Uterus (tissue), 4 donors: ENCODE results near the gene SYNJ2. TPM values are rescaled to one million over a fixed set of nuclear protein-coding genes. Genes with fewer than 3 reads are reported as not detected.

ENCODE experiments used
- DNase-seq, 2 donors: peaks; one replicate each; pipeline ENCODE4 v3.0.0-alpha.2; 2019 to 2020
- H3K27ac ChIP-seq, 2 donors: fragments of 200-600 bp; sonication (generic); 1 replicate in 1 of 2; 2 replicates in 1 of 2; pipeline ENCODE4 v1.5.1; 2016 to 2018
- H3K27me3 ChIP-seq, 2 donors: fragments of 200-600 bp; sonication (generic); one replicate each; pipeline ENCODE4 v1.5.1; 2018 to 2019; ENCODE audit warnings: control low read depth in 1 of 2
- H3K36me3 ChIP-seq, 2 donors: fragments of 200-600 bp; sonication (generic); one replicate each; pipeline ENCODE4 v1.5.1; 2019; ENCODE audit warnings: control low read depth in 1 of 2
- H3K4me1 ChIP-seq, 2 donors: fragments of 200-600 bp; sonication (generic); one replicate each; pipeline ENCODE4 v1.5.1; 2018 to 2019; ENCODE audit warnings: control low read depth in 1 of 2
- H3K4me3 ChIP-seq, 2 donors: fragments of 200-600 bp; sonication (generic); 1 replicate in 1 of 2; 2 replicates in 1 of 2; pipeline ENCODE4 v1.5.1; 2018 to 2019; ENCODE audit warnings: mild to moderate bottlenecking in 1 of 2
- H3K9me3 ChIP-seq, 2 donors: fragments of 200-600 bp; sonication (generic); one replicate each; pipeline ENCODE4 v1.5.1; 2019; ENCODE audit warnings: control low read depth in 1 of 2
- POLR2A ChIP-seq, 2 donors: fragments of 450-650 bp; IDR thresholded peaks; one replicate each; pipeline ENCODE4 v1.6.1; 2016; ENCODE audit warnings: antibody characterized with exemption in 2 of 2, mild to moderate bottlenecking in 1 of 2, moderate library complexity in 1 of 2
- intact Hi-C: fragments of 100-400 bp; cut with DNase I; formaldehyde crosslinking; loops from one replicate; pipeline ENCODE4 v1.15.1; 2023; ENCODE audit warnings: low total_unique reads
- total RNA-seq, 4 donors: library from RNA; depleted of rRNA in 3 of 4; stranded (reverse); fragments of >200 nt in 3 of 4; gene quantifications; one replicate each; pipeline versions ENCODE4 v1.1.0 to v1.2.4, GENCODE V29; 2014 to 2023
- TF ChIP-seq, protein P1 (sequence below), 4 experiments: fragments of 200-600 bp in 2 of 4; fragments of 450-650 bp in 2 of 4; sonication (generic) in 2 of 4; IDR thresholded peaks; one replicate each; pipeline ENCODE4 v1.5.1; 2016 to 2019; ENCODE audit warnings: antibody characterized with exemption in 4 of 4, mild to moderate bottlenecking in 2 of 4, moderate library complexity in 1 of 4
- donor health status: DM: yes; HTN: yes; CAD: no.

SYNJ2 gene
- total RNA-seq, 4 donors from 2014 or later = 9.5 to 32.2 (median 13.5) TPM

DNA sequence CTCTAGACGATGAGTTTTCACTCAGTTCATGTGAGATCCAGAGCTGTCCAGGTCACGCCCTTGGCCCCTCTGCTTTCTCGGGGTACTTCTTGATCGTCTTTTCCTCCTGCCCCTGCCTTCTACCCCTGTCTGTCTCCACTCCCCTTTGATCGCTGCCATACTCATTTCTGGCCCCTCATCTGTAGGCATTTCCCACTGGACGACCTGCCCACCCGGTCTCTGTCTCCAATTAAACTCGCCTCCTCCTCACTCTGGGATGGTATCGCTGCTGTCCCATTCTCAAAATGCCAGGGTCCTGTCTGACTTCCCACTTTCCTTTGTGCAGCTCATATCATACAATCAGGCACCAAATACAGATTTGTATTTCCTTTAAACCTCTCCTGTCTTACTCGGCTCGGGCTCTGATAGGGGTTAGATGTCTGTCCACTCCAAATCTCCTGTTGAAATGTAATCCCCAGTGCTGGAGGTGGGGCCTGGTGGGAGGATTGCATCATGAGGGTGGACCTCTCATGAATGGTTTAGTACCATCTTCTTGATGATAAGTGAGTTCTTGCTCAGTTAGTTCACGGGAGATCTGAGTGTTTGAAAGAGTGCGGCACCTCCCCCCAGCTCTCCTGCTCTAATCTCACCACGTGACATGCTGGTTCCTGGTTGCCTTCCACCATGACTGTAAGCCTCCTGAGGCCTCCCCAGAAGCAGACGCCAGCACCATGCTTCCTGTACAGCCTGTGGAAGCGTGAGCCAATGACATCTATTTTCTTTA lies 3.5 kb upstream of the SYNJ2 start:
- Histone ChIP-seq H3K9me3 (no peaks in the 10 kb centered on the region), H3K27me3 (no peaks in the 10 kb centered on the region), H3K4me3 (no peak overlapping the region), H3K4me1 (no peaks in the 10 kb centered on the region), H3K36me3 (no peaks in the 10 kb centered on the region), H3K27ac (peak overlapping the region in 1 of 2 donors; percentile 16)
- DNase-seq = no peak
- intact Hi-C loops = loop anchor here (10.0 kb wide), 1 partner anchor 87 kb away; no protein-coding TSS in a partner anchor
- TF ChIP-seq, protein P1, sequence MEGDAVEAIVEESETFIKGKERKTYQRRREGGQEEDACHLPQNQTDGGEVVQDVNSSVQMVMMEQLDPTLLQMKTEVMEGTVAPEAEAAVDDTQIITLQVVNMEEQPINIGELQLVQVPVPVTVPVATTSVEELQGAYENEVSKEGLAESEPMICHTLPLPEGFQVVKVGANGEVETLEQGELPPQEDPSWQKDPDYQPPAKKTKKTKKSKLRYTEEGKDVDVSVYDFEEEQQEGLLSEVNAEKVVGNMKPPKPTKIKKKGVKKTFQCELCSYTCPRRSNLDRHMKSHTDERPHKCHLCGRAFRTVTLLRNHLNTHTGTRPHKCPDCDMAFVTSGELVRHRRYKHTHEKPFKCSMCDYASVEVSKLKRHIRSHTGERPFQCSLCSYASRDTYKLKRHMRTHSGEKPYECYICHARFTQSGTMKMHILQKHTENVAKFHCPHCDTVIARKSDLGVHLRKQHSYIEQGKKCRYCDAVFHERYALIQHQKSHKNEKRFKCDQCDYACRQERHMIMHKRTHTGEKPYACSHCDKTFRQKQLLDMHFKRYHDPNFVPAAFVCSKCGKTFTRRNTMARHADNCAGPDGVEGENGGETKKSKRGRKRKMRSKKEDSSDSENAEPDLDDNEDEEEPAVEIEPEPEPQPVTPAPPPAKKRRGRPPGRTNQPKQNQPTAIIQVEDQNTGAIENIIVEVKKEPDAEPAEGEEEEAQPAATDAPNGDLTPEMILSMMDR (IDR thresholded peaks at IDR 0.05) = no peak
- no peak for TF ChIP-seq POLR2A (IDR thresholded peaks at IDR 0.05)

DNA sequence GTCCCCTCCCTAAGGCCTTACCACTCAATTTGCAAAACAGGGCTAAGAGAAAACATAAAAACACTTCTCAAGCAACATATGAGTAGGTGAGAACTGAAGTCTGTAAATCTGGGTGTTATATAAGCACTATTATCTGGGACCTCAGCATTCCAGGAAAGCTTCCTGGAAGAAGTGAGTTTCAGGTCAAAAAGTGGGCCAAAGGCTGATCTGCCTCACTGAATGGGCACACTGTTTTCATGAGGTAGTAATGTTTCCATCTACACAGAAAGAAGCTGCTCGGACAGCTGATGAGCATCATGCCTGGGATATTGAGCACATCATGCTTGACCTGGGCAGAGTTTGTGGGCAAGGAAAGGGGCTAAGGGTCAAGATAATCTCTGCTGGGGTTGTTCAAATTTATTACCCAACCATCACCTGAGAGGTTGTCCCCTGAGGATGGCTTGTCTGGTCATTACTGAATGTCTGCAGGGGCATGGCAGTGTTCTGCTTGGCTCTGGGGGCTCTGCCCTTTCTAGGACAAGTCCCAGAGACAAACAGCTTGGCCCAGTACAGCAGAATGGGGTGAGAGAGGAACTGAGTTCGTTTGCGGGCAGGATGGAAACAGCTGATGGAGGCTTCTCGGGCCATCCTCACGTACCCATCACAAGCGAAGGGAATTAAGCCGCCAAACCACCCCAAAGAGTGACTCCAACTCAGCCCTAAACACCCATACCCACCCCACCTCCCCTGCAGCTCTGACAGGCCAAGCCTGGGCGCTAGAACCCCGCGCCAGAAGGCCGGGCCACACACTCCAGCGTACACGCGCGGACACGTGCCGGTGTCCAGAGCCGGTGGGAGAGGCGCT lies 1.2 kb upstream of the SYNJ2 start:
- TF ChIP-seq, protein P1 (IDR thresholded peaks at IDR 0.05) = no peak
- TF ChIP-seq POLR2A (IDR thresholded peaks at IDR 0.05) = no peak
- Histone ChIP-seq H3K4me3 (peak overlapping the region in 1 of 2 donors; percentile 44), H3K27me3 (no peaks in the 10 kb centered on the region), H3K27ac (peak overlapping the region; percentile 88 to 89), H3K4me1 (no peaks in the 10 kb centered on the region), H3K36me3 (no peaks in the 10 kb centered on the region), H3K9me3 (no peaks in the 10 kb centered on the region)
- intact Hi-C loops = no loop called here
- no peak for DNase-seq

GRCh38 chr6:157981132-157981394 lies 600 bp upstream of the SYNJ2 start:
- peak overlapping the region; percentile 88 to 89 for H3K27ac ChIP-seq
- no peaks in the 10 kb centered on the region for H3K27me3 ChIP-seq
- no peak for TF ChIP-seq POLR2A (IDR thresholded peaks at IDR 0.05)
- TF ChIP-seq, protein P1 (IDR thresholded peaks at IDR 0.05) = no peak
- H3K4me3 ChIP-seq = peak overlapping the region; percentile 44 to 80
- no peaks in the 10 kb centered on the region for H3K9me3 ChIP-seq
- intact Hi-C loops = no loop called here
- H3K4me1 ChIP-seq = no peaks in the 10 kb centered on the region
- no peaks in the 10 kb centered on the region for H3K36me3 ChIP-seq
- DNase-seq = peak in 1 of 2 donors; percentile 41

GRCh38 chr6:157982102-157982562 lies 469 bp downstream of the SYNJ2 start:
- Histone ChIP-seq H3K4me3 (peak overlapping the region; percentile 44 to 80), H3K9me3 (no peaks in the 10 kb centered on the region), H3K27me3 (no peaks in the 10 kb centered on the region), H3K36me3 (no peaks in the 10 kb centered on the region), H3K27ac (peak overlapping the region; percentile 88 to 89), H3K4me1 (no peaks in the 10 kb centered on the region)
- no peak for TF ChIP-seq POLR2A (IDR thresholded peaks at IDR 0.05)
- TF ChIP-seq, protein P1 (IDR thresholded peaks at IDR 0.05) = no peak
- intact Hi-C loops = no loop called here
- DNase-seq = no peak
